Measurements from ENCODE around the gene SHISAL1.

- TF ChIP-seq POLR2A (IDR thresholded peaks at IDR 0.05), result no peak
- no peak for TF ChIP-seq CTCF (IDR thresholded peaks at IDR 0.05)
Observed at GRCh38 chr22:44338177-44338810, 25.5 kb upstream of the SHISAL1 start.
